Measurements from ENCODE around the gene OMP.

Gene OMP

GRCh38 chr11:77086521-77087472, 15.8 kb upstream of the OMP start:
- FAIRE-seq = no peak
- no peak for TF ChIP-seq POLR2A (IDR thresholded peaks at IDR 0.05; ENCODE audit: low read depth, low read length)
- DNase-seq (ENCODE audit: insufficient read length, low spot score) = no peak

GRCh38 chr11:77087723-77088225, 14.9 kb upstream of the OMP start:
- DNase-seq (ENCODE audit: insufficient read length, low spot score) = no peak
- TF ChIP-seq POLR2A (IDR thresholded peaks at IDR 0.05; ENCODE audit: low read depth, low read length) = no peak
- no peak for FAIRE-seq

GRCh38 chr11:77088236-77089003, 14.2 kb upstream of the OMP start:
- DNase-seq (ENCODE audit: insufficient read length, low spot score) (no peak), FAIRE-seq (no peak)
- no peak for TF ChIP-seq POLR2A (IDR thresholded peaks at IDR 0.05; ENCODE audit: low read depth, low read length)

- no peak for FAIRE-seq
- no peak for DNase-seq (ENCODE audit: insufficient read length, low spot score)
- no peak for TF ChIP-seq POLR2A (IDR thresholded peaks at IDR 0.05; ENCODE audit: low read depth, low read length)
These were observed 13.6 kb upstream of the OMP start for GRCh38 chr11:77089004-77089545.

GRCh38 chr11:77090046-77090372, 12.6 kb upstream of the OMP start:
- no peak for TF ChIP-seq POLR2A (IDR thresholded peaks at IDR 0.05; ENCODE audit: low read depth, low read length)
- no peak for DNase-seq (ENCODE audit: insufficient read length, low spot score)

GRCh38 chr11:77090373-77091111, 12.1 kb upstream of the OMP start:
- FAIRE-seq (no peak), DNase-seq (ENCODE audit: insufficient read length, low spot score) (no peak)
- no peak for TF ChIP-seq POLR2A (IDR thresholded peaks at IDR 0.05; ENCODE audit: low read depth, low read length)

More at GRCh38 chr11:77090046-77090372, 12.6 kb upstream of the OMP start:
- FAIRE-seq = no peak

GRCh38 chr11:77091146-77091940, 11.3 kb upstream of the OMP start:
- TF ChIP-seq POLR2A (IDR thresholded peaks at IDR 0.05; ENCODE audit: low read depth, low read length) = no peak
- DNase-seq (ENCODE audit: insufficient read length, low spot score) (peak; percentile 92), FAIRE-seq (no peak)

- no peak for DNase-seq (ENCODE audit: insufficient read length, low spot score)
- no peak for FAIRE-seq
- no peak for TF ChIP-seq POLR2A (IDR thresholded peaks at IDR 0.05; ENCODE audit: low read depth, low read length)
These were observed 10.3 kb upstream of the OMP start for GRCh38 chr11:77092382-77092781.

- no peak for DNase-seq (ENCODE audit: insufficient read length, low spot score)
- no peak for TF ChIP-seq POLR2A (IDR thresholded peaks at IDR 0.05; ENCODE audit: low read depth, low read length)
- FAIRE-seq = no peak
These were observed 9.4 kb upstream of the OMP start for GRCh38 chr11:77093056-77093891.

- no peak for FAIRE-seq
- no peak for TF ChIP-seq POLR2A (IDR thresholded peaks at IDR 0.05; ENCODE audit: low read depth, low read length)
- DNase-seq (ENCODE audit: insufficient read length, low spot score) = no peak
These were observed 8.4 kb upstream of the OMP start for GRCh38 chr11:77093987-77094840.

GRCh38 chr11:77094841-77095365, 7.7 kb upstream of the OMP start:
- no peak for TF ChIP-seq POLR2A (IDR thresholded peaks at IDR 0.05; ENCODE audit: low read depth, low read length)
- FAIRE-seq = no peak
- DNase-seq (ENCODE audit: insufficient read length, low spot score) = no peak
